HL-60 (cell line): ENCODE results near the gene MAP2K6.

Experiments
- DNase-seq, 2 experiments: peaks; one replicate each; pipeline ENCODE4 v3.0.0-alpha.2; 2010 to 2020; ENCODE audit warnings: low read depth in 1 of 2, low spot score in 1 of 2
- H3K27ac ChIP-seq: fragments of 250-450 bp; sonication (Bioruptor Pico); replicated peaks from 2 replicates; pipeline ENCODE4 v1.5.1; 2020; ENCODE audit warnings: mild to moderate bottlenecking, moderate library complexity
- H3K27me3 ChIP-seq: fragments of 250-450 bp; sonication (Bioruptor Pico); 2 replicates; pipeline ENCODE4 v1.5.1; 2021; ENCODE audit warnings: mild to moderate bottlenecking, moderate library complexity; ENCODE audit not compliant: insufficient read depth, poor library complexity, severe bottlenecking
- H3K4me3 ChIP-seq: replicated peaks from 2 replicates; pipeline ENCODE4 v1.5.1; 2011; ENCODE audit warnings: mild to moderate bottlenecking, control low read depth, low read length; ENCODE audit not compliant: insufficient read depth
- CTCF ChIP-seq: IDR thresholded peaks from one replicate; pipeline ENCODE4 v1.5.1; 2011; ENCODE audit warnings: low read length, control low read depth, inconsistent platforms; ENCODE audit not compliant: insufficient read depth
- GABPA ChIP-seq: IDR thresholded peaks from 2 replicates; pipeline ENCODE4 v1.6.1; 2012; ENCODE audit warnings: low read depth
- POLR2AphosphoS5 ChIP-seq: IDR thresholded peaks from 2 replicates; pipeline ENCODE4 v1.6.1; 2012; ENCODE audit warnings: low read depth
- SPI1 ChIP-seq: IDR thresholded peaks from 2 replicates; pipeline ENCODE4 v1.6.1; 2012; ENCODE audit warnings: low read depth, mild to moderate bottlenecking, borderline replicate concordance
- TF ChIP-seq, protein P1 (sequence below): IDR thresholded peaks from 2 replicates; pipeline ENCODE4 v1.6.1; 2012; ENCODE audit warnings: low read depth; ENCODE audit not compliant: insufficient replicate concordance

Gene MAP2K6

DNA sequence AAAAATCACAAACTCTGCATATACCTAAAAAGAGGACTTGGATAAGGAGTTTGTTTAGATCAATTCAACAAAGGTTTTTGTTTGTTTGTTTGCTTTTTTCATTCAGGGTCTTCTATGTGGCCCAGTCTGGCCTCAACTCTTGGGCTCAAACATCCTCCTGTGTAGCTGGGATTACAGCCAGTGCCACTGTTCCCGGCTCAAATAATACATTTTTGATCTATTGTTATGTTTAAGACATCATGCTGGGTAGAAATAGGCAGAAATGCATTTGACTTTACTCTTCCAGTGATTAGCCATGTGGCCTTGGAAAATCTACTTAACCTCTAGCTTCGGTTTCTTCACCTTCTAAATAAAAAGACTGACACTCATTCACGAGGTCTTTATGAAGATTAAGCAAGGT, 11.5 kb downstream of the MAP2K6 start:
- no peak overlapping the region for H3K27ac ChIP-seq
- no peak overlapping the region for H3K4me3 ChIP-seq
- no peak for DNase-seq
- H3K27me3 ChIP-seq: no peaks in the 10 kb centered on the region
- TF ChIP-seq SPI1 (no peak), POLR2AphosphoS5 (no peak)

DNA sequence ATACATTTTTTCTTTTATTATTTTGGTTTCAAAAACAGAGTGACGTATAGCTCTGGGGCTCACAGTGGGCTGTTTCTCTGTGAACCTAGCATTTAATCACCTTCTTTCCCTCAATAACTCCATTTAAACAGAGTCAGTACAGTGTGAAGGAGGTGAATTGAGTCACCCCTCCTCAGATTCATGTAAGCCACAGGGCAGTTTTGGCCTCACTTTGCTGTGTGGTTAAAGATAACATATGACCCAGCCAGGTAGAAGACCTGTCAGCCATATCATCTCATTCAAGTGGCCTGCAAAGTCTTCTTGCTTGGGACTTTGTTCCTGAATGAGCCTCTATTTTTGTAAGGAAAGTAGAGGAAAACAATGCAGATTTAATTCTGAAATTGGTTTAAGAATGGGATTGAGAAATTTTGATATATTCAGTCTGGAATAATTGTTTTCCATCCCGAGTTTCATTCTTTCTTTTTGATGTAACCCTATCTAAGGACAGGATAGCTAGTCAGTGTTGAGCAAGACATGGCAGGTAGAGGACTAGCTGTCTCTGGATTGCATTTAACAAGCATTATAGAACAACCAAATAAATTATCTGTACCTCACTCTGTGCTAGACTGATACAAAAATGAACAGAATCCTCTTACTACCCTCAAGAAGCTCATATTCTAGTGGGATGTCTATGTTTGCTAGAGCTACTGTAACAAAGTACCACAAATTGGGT, 13.1 kb downstream of the MAP2K6 start:
- Histone ChIP-seq H3K27me3 (no peaks in the 10 kb centered on the region), H3K27ac (no peak overlapping the region), H3K4me3 (no peak overlapping the region)
- TF ChIP-seq POLR2AphosphoS5: no peak
- TF ChIP-seq, protein P1, sequence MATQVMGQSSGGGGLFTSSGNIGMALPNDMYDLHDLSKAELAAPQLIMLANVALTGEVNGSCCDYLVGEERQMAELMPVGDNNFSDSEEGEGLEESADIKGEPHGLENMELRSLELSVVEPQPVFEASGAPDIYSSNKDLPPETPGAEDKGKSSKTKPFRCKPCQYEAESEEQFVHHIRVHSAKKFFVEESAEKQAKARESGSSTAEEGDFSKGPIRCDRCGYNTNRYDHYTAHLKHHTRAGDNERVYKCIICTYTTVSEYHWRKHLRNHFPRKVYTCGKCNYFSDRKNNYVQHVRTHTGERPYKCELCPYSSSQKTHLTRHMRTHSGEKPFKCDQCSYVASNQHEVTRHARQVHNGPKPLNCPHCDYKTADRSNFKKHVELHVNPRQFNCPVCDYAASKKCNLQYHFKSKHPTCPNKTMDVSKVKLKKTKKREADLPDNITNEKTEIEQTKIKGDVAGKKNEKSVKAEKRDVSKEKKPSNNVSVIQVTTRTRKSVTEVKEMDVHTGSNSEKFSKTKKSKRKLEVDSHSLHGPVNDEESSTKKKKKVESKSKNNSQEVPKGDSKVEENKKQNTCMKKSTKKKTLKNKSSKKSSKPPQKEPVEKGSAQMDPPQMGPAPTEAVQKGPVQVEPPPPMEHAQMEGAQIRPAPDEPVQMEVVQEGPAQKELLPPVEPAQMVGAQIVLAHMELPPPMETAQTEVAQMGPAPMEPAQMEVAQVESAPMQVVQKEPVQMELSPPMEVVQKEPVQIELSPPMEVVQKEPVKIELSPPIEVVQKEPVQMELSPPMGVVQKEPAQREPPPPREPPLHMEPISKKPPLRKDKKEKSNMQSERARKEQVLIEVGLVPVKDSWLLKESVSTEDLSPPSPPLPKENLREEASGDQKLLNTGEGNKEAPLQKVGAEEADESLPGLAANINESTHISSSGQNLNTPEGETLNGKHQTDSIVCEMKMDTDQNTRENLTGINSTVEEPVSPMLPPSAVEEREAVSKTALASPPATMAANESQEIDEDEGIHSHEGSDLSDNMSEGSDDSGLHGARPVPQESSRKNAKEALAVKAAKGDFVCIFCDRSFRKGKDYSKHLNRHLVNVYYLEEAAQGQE: no peak
- no peak for TF ChIP-seq SPI1
- TF ChIP-seq CTCF: no peak
- no peak for TF ChIP-seq GABPA
- DNase-seq: no peak

- DNase-seq: peak; percentile 6 to 34
- H3K4me3 ChIP-seq: no peak overlapping the region
- H3K27ac ChIP-seq: no peak overlapping the region
- no peak for TF ChIP-seq POLR2AphosphoS5
- peak; percentile 14; the same call in 1 of the 2 replicates for TF ChIP-seq SPI1
- no peaks in the 10 kb centered on the region for H3K27me3 ChIP-seq
Measured at GRCh38 chr17:69428252-69428980, 13.9 kb downstream of the MAP2K6 start.

GRCh38 chr17:69430488-69430887, 16.0 kb downstream of the MAP2K6 start:
- DNase-seq: no peak
- Histone ChIP-seq H3K27me3 (no peaks in the 10 kb centered on the region), H3K27ac (no peak overlapping the region), H3K4me3 (no peak overlapping the region)
- TF ChIP-seq SPI1 (no peak), GABPA (no peak), POLR2AphosphoS5 (no peak)
- TF ChIP-seq, protein P1: no peak

DNA sequence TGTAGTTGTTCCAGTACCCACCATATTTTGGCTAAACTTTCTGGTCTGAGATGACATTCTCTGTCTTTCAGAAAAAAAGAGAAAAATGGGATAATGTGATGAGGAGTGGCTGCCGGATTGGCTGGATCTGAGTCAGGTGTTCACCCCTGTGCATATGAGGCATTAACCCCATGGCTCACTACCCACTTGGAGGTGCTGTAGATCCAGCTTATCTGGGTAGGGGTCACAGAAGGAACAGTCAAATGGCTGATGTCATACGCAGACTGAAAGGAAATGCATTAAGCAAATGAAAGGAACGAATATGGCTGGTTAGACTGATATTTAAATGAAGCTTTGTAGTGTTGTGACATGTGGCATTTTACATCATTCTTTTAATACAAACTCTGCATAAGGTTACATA, 17.3 kb downstream of the MAP2K6 start:
- no peak overlapping the region for H3K4me3 ChIP-seq
- DNase-seq: no peak

More for the DNA sequence above, 17.3 kb downstream of the MAP2K6 start:
- Histone ChIP-seq H3K27ac (no peak overlapping the region), H3K27me3 (no peaks in the 10 kb centered on the region)
- TF ChIP-seq SPI1 (no peak), GABPA (no peak), CTCF (no peak), POLR2AphosphoS5 (no peak)
- TF ChIP-seq, protein P1: no peak
